HepG2 (cell line): ENCODE data around the gene NFE2. TPM values are rescaled to one million over a fixed set of nuclear protein-coding genes. Genes with fewer than 3 reads are reported as not detected.
A peak's percentile ranks its signal among the peaks of the same experiment; 100 is the strongest.

Source experiments
- ATAC-seq: fragments of 200-7000 bp; cut with Tn5 transposase; 3 replicates; pipeline ENCODE4 v1.9.1; 2020; ENCODE audit warnings: mild to moderate bottlenecking, moderate library complexity
- BruUV-seq: library from RNA; stranded (reverse); fragments of 400-500 nt; replicated peaks from 2 replicates; lab custom pipeline; 2021; lab: Mats Ljungman, UMichigan
- CTCF ChIA-PET: fragments of 300-600 bp; formaldehyde crosslinking; extraction: SDS; loops from one replicate; lab custom pipeline; 2021; ENCODE audit warnings: low total read pairs, inconsistent platforms, low intra/inter-chr PET ratio; lab: Yijun Ruan, JAX
- POLR2A ChIA-PET: fragments of 350-600 bp; sonication (Branson Sonifier 250); formaldehyde crosslinking; loops from one replicate; lab custom pipeline; 2020; ENCODE audit warnings: antibody characterized with exemption, inconsistent platforms; lab: Yijun Ruan, JAX
- DNase-seq: peaks from one replicate; pipeline ENCODE4 v3.0.0-alpha.2; 2015; ENCODE audit warnings: low spot score
- FAIRE-seq: peaks from 3 replicates; lab custom pipeline; 2011; peaks lifted over from hg19 to GRCh38; lab: Jason Lieb, UNC
- H2AFZ ChIP-seq: one replicate; pipeline ENCODE4 v1.6.1; 2011; ENCODE audit warnings: low read length, inconsistent platforms
- H3K27ac ChIP-seq: fragments of 300-600 bp; 3 replicates; pipeline ENCODE4 v1.8.0; 2011; ENCODE audit warnings: mixed run types, mild to moderate bottlenecking, mixed read lengths, low read length, inconsistent platforms; ENCODE audit not compliant: insufficient read depth; ENCODE audit errors: extremely low read length
- H3K27me3 ChIP-seq, 2 experiments: fragments of 200-600 bp in 1 of 2; 2 replicates in 1 of 2; 3 replicates in 1 of 2; pipeline versions ENCODE4 v1.6.0 to v1.8.0; 2011; ENCODE audit warnings: low read length in 2 of 2, mild to moderate bottlenecking in 2 of 2, moderate library complexity in 2 of 2, inconsistent platforms in 1 of 2; ENCODE audit not compliant: insufficient read depth in 2 of 2, control insufficient read depth in 1 of 2
- H3K36me3 ChIP-seq, 2 experiments: fragments of 200-600 bp in 1 of 2; replicated peaks in 1 of 2; 2 replicates in 1 of 2; 3 replicates in 1 of 2; pipeline versions ENCODE4 v1.5.1 to v1.8.0; 2011; ENCODE audit warnings: low read length in 2 of 2, inconsistent platforms in 1 of 2; ENCODE audit not compliant: insufficient read depth in 2 of 2, control insufficient read depth in 1 of 2
- H3K4me1 ChIP-seq: 2 replicates; pipeline ENCODE4 v1.5.1; 2012; ENCODE audit warnings: low read length, inconsistent platforms; ENCODE audit not compliant: insufficient read depth
- H3K4me2 ChIP-seq: 2 replicates; pipeline ENCODE4 v1.6.0; 2011; ENCODE audit warnings: low read depth, low read length, inconsistent platforms
- H3K4me3 ChIP-seq, 3 experiments: fragments of 200-600 bp in 1 of 3; sonication (generic), shearing (Covaris generic) in 1 of 3; replicated peaks in 1 of 3; 2 replicates each; pipeline ENCODE4 v1.5.1; 2011 to 2016; ENCODE audit warnings: low read length in 3 of 3, inconsistent platforms in 2 of 3, low read depth in 2 of 3, mild to moderate bottlenecking in 2 of 3, control low read depth in 1 of 3, mixed read lengths in 1 of 3; ENCODE audit not compliant: insufficient read depth in 1 of 3
- H3K79me2 ChIP-seq: one replicate; pipeline ENCODE4 v1.6.1; 2011; ENCODE audit warnings: low read length, inconsistent platforms; ENCODE audit not compliant: insufficient read depth
- H3K9ac ChIP-seq: 2 replicates; pipeline ENCODE4 v1.6.0; 2011; ENCODE audit warnings: mild to moderate bottlenecking, low read depth, low read length, inconsistent platforms; ENCODE audit not compliant: insufficient read depth
- H3K9me3 ChIP-seq: 2 replicates; pipeline ENCODE4 v1.5.1; 2012; ENCODE audit warnings: mild to moderate bottlenecking, low read length
- H4K20me1 ChIP-seq: 2 replicates; pipeline ENCODE4 v1.6.0; 2011; ENCODE audit warnings: inconsistent platforms, mild to moderate bottlenecking, low read length, moderate library complexity; ENCODE audit not compliant: insufficient read depth
- ARID5B ChIP-seq: IDR thresholded peaks from 2 replicates; pipeline ENCODE4 v1.4.0; 2020; ENCODE audit warnings: mild to moderate bottlenecking, missing genetic modification reagents
- BCL6 ChIP-seq: IDR thresholded peaks from 2 replicates; pipeline ENCODE4 v1.6.1; 2016; ENCODE audit warnings: missing genetic modification reagents, missing compliant biosample characterization
- CEBPG ChIP-seq: IDR thresholded peaks from 2 replicates; pipeline ENCODE4 v1.6.1; 2016
- FLYWCH1 ChIP-seq: sonication (generic); formaldehyde crosslinking; IDR thresholded peaks from 2 replicates; pipeline ENCODE4 v1.8.1; 2023; ENCODE audit warnings: mild to moderate bottlenecking, missing genetic modification reagents
- GATAD2A ChIP-seq: IDR thresholded peaks from 2 replicates; pipeline ENCODE4 v1.6.1; 2016
- IRX3 ChIP-seq: sonication (generic); formaldehyde crosslinking; IDR thresholded peaks from 2 replicates; pipeline ENCODE4 v1.8.1; 2023; ENCODE audit warnings: mild to moderate bottlenecking, low read depth, missing genetic modification reagents, borderline replicate concordance
- MAFK ChIP-seq, 2 experiments: IDR thresholded peaks in 1 of 2; conservative IDR thresholded peaks in 1 of 2; 2 replicates each; pipeline ENCODE4 v1.6.1; 2011; ENCODE audit warnings: improper control_type of control experiment in 2 of 2, low read length in 2 of 2
- MAZ ChIP-seq, 2 experiments: sonication (generic) in 1 of 2; formaldehyde crosslinking in 1 of 2; IDR thresholded peaks; 2 replicates each; pipeline versions ENCODE4 v1.5.0 to v1.6.1; 2012 to 2020; ENCODE audit warnings: low read depth in 2 of 2, mild to moderate bottlenecking in 2 of 2, borderline replicate concordance in 1 of 2, improper control_type of control experiment in 1 of 2, low read length in 1 of 2, missing genetic modification reagents in 1 of 2, moderate library complexity in 1 of 2
- NR2F6 ChIP-seq, 2 experiments: IDR thresholded peaks; 2 replicates each; pipeline ENCODE4 v1.6.1; 2016; ENCODE audit warnings: antibody characterized with exemption in 1 of 2, mild to moderate bottlenecking in 1 of 2
- POLR2AphosphoS5 ChIP-seq: IDR thresholded peaks from 2 replicates; pipeline ENCODE4 v1.6.1; 2012; ENCODE audit warnings: low read depth, low read length
- SOX13 ChIP-seq, 3 experiments: fragments of 450-650 bp in 1 of 3; sonication (generic) in 1 of 3; formaldehyde crosslinking in 1 of 3; IDR thresholded peaks in 2 of 3; conservative IDR thresholded peaks in 1 of 3; 2 replicates each; pipeline versions ENCODE4 v1.5.0 to v1.6.1; 2016 to 2020; ENCODE audit warnings: antibody characterized with exemption in 1 of 3, mild to moderate bottlenecking in 1 of 3, missing compliant biosample characterization in 1 of 3, missing genetic modification reagents in 1 of 3, moderate library complexity in 1 of 3
- SOX5 ChIP-seq: IDR thresholded peaks from 2 replicates; pipeline ENCODE4 v1.6.1; 2016; ENCODE audit warnings: borderline replicate concordance
- SOX6 ChIP-seq, 2 experiments: fragments of 450-650 bp in 1 of 2; sonication (generic) in 1 of 2; formaldehyde crosslinking in 1 of 2; IDR thresholded peaks; 2 replicates each; pipeline versions ENCODE4 v1.4.0 to v1.6.1; 2017 to 2020; ENCODE audit warnings: antibody characterized with exemption in 1 of 2, mild to moderate bottlenecking in 1 of 2, missing genetic modification reagents in 1 of 2
- SSRP1 ChIP-seq: IDR thresholded peaks from 2 replicates; pipeline ENCODE4 v1.6.1; 2016; ENCODE audit warnings: control low read depth
- SUZ12 ChIP-seq: fragments of 150-350 bp; IDR thresholded peaks from 2 replicates; pipeline ENCODE4 v1.6.1; 2014; ENCODE audit warnings: low read depth, low read length
- TEAD3 ChIP-seq: optimal IDR thresholded peaks from 2 replicates; pipeline ENCODE3; 2016; ENCODE audit warnings: borderline replicate concordance
- ZNF17 ChIP-seq: sonication (generic); formaldehyde crosslinking; IDR thresholded peaks from 2 replicates; pipeline ENCODE4 v1.5.0; 2020; ENCODE audit warnings: mild to moderate bottlenecking, missing genetic modification reagents
- ZNF629 ChIP-seq: sonication (generic); formaldehyde crosslinking; conservative IDR thresholded peaks from 2 replicates; pipeline ENCODE4 v1.5.0; 2020; ENCODE audit warnings: missing genetic modification reagents
- WGBS: methylation state at CpG from one replicate; pipeline ENCODE4 v1.1.6; 2017; ENCODE audit warnings: low lambda C conversion rate; 5-methylcytosine and 5-hydroxymethylcytosine counted together
- in situ Hi-C: cut with HindIII; loops from 2 replicates; pipeline ENCODE4 v1.10.0; 2017; ENCODE audit warnings: low pct_unique_long_range_greater_than_20kb; ENCODE audit not compliant: extremely low pct_ligation_motif_present
- intact Hi-C: fragments of 100-400 bp; cut with micrococcal nuclease; formaldehyde crosslinking; loops from one replicate; pipeline ENCODE4 v1.10.0; 2022; ENCODE audit not compliant: unreplicated experiment
- polyA plus RNA-seq, 8 experiments: library from polyadenylated mRNA; depleted of rRNA in 3 of 8; stranded (reverse) in 7 of 8; unstranded in 1 of 8; fragments of >200 nt; fragmentation: Illumina TruSeq in 4 of 8; extraction: Trizol in 4 of 8; gene quantifications; 2 replicates each; pipeline versions ENCODE4 v1.2.1 to v1.2.3, GENCODE V29; 2011 to 2016; ENCODE audit warnings: low read depth in 4 of 8, missing spikeins in 1 of 8, mixed read lengths in 1 of 8; ENCODE audit not compliant: insufficient read depth in 1 of 8
- total RNA-seq, 5 experiments: library from RNA; depleted of rRNA; stranded (reverse); fragments of >200 nt; fragmentation: Illumina TruSeq; extraction: Trizol; gene quantifications; 2 replicates each; pipeline ENCODE4 v1.2.3, GENCODE V29; 2016; ENCODE audit warnings: low read depth in 1 of 5
- TF ChIP-seq, protein P1 (sequence below): fragments of 450-650 bp; IDR thresholded peaks from 2 replicates; pipeline ENCODE4 v1.6.1; 2016

NFE2 gene
- total and polyA plus RNA-seq, 2 of the 13 experiments (the other 11 are each of a cell fraction or from before 2014, with no cell fraction given), result 4.5 to 7.8 TPM

- ATAC-seq (peak; percentile 66), DNase-seq (peak; percentile 55), FAIRE-seq (peak; percentile 86)
- Histone ChIP-seq H3K4me1 (peaks cover 70% of the 10 kb centered on the region), H3K9me3 (no peaks in the 10 kb centered on the region), H3K27ac (peak overlapping the region; percentile 12), H4K20me1 (no peaks in the 10 kb centered on the region), H3K36me3 (peaks cover 2 to 15% of the 10 kb centered on the region in 2 experiments), H3K79me2 (peaks cover 9% of the 10 kb centered on the region), H3K4me2 (0 out of 2 replicates have a peak overlapping the region, but pooled peaks have one; percentile 19), H2AFZ (no peak overlapping the region), H3K27me3 (no peaks in the 10 kb centered on the region), H3K4me3 (no peak overlapping the region), H3K9ac (no peak overlapping the region)
- POLR2A ChIA-PET, result interaction anchor here (0.7 to 4.4 kb wide), 8 partner anchors 9 to 57 kb away, joined by 3 to 25 read pairs (median 6); partner anchors contain the start of genes CBX5, COPZ1 and HNRNPA1
- 77% methylated on average over 3 of the region's 3 CpGs for WGBS
- in situ Hi-C loops, result no loop called here
- CTCF ChIA-PET, result no interaction called here
- intact Hi-C loops, result loop anchor here (2.0 kb wide), 1 partner anchor 21 kb away; no protein-coding TSS in a partner anchor
- TSS peak; percentile 43 for BruUV-seq
- TF ChIP-seq TEAD3 (CRISPR knock-in tag), result peak; percentile 9
- 0 out of 2 replicates have a peak, but pooled peaks have one; percentile 9 for TF ChIP-seq GATAD2A (CRISPR knock-in tag)
- TF ChIP-seq POLR2AphosphoS5, result no peak
- 0 out of 2 replicates have a peak, but pooled peaks have one; percentile 14 for TF ChIP-seq NR2F6 (IDR thresholded peaks at IDR 0.05)
- TF ChIP-seq NR2F6 (CRISPR knock-in tag; IDR thresholded peaks at IDR 0.05), result no peak; the same call in 1 of the 2 replicates
- TF ChIP-seq, protein P1, sequence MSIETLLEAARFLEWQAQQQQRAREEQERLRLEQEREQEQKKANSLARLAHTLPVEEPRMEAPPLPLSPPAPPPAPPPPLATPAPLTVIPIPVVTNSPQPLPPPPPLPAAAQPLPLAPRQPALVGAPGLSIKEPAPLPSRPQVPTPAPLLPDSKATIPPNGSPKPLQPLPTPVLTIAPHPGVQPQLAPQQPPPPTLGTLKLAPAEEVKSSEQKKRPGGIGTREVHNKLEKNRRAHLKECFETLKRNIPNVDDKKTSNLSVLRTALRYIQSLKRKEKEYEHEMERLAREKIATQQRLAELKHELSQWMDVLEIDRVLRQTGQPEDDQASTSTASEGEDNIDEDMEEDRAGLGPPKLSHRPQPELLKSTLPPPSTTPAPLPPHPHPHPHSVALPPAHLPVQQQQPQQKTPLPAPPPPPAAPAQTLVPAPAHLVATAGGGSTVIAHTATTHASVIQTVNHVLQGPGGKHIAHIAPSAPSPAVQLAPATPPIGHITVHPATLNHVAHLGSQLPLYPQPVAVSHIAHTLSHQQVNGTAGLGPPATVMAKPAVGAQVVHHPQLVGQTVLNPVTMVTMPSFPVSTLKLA, result no peak
- TF ChIP-seq BCL6 (CRISPR knock-in tag), result peak; percentile 48; the same call in 1 of the 2 replicates
- no peak for TF ChIP-seq SSRP1
- peak; percentile 18; the same call in 1 of the 2 replicates for TF ChIP-seq CEBPG (CRISPR knock-in tag)
- peak; percentile 71 for TF ChIP-seq ZNF629
- TF ChIP-seq SOX5 (CRISPR knock-in tag), result peak; percentile 35; the same call in 1 of the 2 replicates
- no peak for TF ChIP-seq SUZ12
- no peak for TF ChIP-seq SOX6 (IDR thresholded peaks at IDR 0.05)
- TF ChIP-seq SOX6 (CRISPR knock-in tag; IDR thresholded peaks at IDR 0.05), result peak; percentile 55; the same call in 1 of the 2 replicates
- no peak for TF ChIP-seq MAZ (IDR thresholded peaks at IDR 0.05; ENCODE audit: borderline replicate concordance, low read depth, low read length)
- no peak for TF ChIP-seq MAZ (CRISPR knock-in tag; IDR thresholded peaks at IDR 0.05; ENCODE audit: low read depth)
- peak; percentile 34; the same call in 1 of the 2 replicates for TF ChIP-seq ARID5B (CRISPR knock-in tag)
- TF ChIP-seq FLYWCH1, result no peak
- TF ChIP-seq ZNF17, result no peak
- TF ChIP-seq SOX13 (IDR thresholded peaks at IDR 0.05), result no peak
- TF ChIP-seq SOX13 (CRISPR knock-in tag; conservative IDR thresholded peaks at IDR 0.05 in 1 of 2, IDR thresholded peaks at IDR 0.05 in 1 of 2), result peak in 1 of 2 experiments; percentile 85; a peak in 2 of 4 replicates
- peak; percentile 85 to 88 for TF ChIP-seq MAFK (conservative IDR thresholded peaks at IDR 0.05 in 1 of 2, IDR thresholded peaks at IDR 0.05 in 1 of 2; ENCODE audit: low read length in 2 of 2)
- TF ChIP-seq IRX3, result no peak
Measured at GRCh38 chr12:54337280-54337842, 36.5 kb upstream of the NFE2 start.
